ENCODE data around the gene SMIM15.
"Not testable (repeated sequence)": the region's sequence is repeated elsewhere in the genome, so short reads cannot be mapped to it uniquely, and the experiment has no call there.

SMIM15 gene

DNA sequence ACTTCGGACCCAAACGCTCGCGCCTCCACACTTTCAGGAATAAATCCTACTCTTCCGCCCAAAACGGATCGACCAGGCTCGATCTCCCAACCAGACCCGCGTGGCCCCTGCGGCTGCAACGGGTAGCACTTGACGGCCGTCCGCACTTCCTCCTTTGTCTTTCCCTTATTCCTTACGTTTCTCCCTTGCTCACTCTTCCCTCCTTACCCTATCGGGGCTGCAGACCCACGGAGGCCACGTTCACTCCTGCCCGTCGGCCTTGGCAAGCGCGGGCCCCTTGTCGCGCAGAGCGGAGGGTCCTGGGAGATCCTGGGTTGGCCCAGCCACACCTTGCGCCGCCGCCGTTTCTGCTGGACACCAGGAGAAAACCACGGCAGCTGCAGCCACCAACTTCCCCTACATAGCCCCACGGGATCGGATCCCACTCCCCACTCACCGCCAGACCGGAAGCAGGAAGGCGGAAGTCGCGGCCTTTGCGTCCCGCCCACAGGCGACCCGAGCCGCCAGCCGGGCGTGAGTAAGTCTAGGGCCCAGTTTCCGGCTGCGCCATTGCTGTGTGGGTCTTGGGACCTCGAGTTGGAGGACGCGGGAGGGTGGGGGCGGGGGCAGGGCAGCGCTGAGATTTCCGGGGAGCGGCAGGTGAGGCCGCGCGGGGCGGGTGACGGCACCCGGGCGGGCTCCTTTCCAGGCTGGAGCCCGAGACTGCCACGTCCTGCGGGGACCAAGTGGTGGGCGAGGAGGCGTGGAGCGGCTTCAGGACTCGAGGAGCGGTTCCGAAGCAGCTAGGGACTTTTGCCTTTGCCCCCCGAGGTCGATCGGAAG, at the start of gene SMIM15:
Gene SMIM15, minus strand, starts transcription at position 459 of the 822 bp plus-strand sequence. CDS start 2,297 bp downstream, outside the sequence.
- peak; percentile 75 to 98 (median 84) for DNase-seq
- intact Hi-C loops (cut with DNase I): loop anchor here (5.0 to 10.0 kb wide), 3 partner anchors 170 to 443 kb away; partner anchors contain the start of genes ERCC8, NDUFAF2 and ZSWIM6

- intact Hi-C loops (cut with DNase I): no loop called here
- no peak for DNase-seq
Measured at GRCh38 chr5:61207884-61208283, 45.6 kb upstream of the SMIM15 start.

- peak in 1 of 10 donors; percentile 74 for DNase-seq
- intact Hi-C loops (cut with DNase I): no loop called here
Measured at GRCh38 chr5:61205013-61205412, 42.7 kb upstream of the SMIM15 start.

- DNase-seq: no peak
Measured at GRCh38 chr5:61202213-61202612, 39.9 kb upstream of the SMIM15 start.

GRCh38 chr5:61200582-61201155, 38.4 kb upstream of the SMIM15 start:
- DNase-seq: peak in 1 of 10 donors; percentile 56
- intact Hi-C loops (cut with DNase I): no loop called here

More at GRCh38 chr5:61202213-61202612, 39.9 kb upstream of the SMIM15 start:
- intact Hi-C loops (cut with DNase I): no loop called here

- intact Hi-C loops (cut with DNase I): no loop called here
Measured at GRCh38 chr5:61198606-61199005, 36.3 kb upstream of the SMIM15 start.

GRCh38 chr5:61187826-61188225, 25.6 kb upstream of the SMIM15 start:
- intact Hi-C loops (cut with DNase I); DNase-seq: not testable (repeated sequence)

More at GRCh38 chr5:61198606-61199005, 36.3 kb upstream of the SMIM15 start:
- DNase-seq: no peak

GRCh38 chr5:61187352-61187751, 25.1 kb upstream of the SMIM15 start:
- intact Hi-C loops (cut with DNase I); DNase-seq: not testable (repeated sequence)

- DNase-seq: no peak
- intact Hi-C loops (cut with DNase I): no loop called here
Measured at GRCh38 chr5:61186634-61187033, 24.4 kb upstream of the SMIM15 start.

DNA sequence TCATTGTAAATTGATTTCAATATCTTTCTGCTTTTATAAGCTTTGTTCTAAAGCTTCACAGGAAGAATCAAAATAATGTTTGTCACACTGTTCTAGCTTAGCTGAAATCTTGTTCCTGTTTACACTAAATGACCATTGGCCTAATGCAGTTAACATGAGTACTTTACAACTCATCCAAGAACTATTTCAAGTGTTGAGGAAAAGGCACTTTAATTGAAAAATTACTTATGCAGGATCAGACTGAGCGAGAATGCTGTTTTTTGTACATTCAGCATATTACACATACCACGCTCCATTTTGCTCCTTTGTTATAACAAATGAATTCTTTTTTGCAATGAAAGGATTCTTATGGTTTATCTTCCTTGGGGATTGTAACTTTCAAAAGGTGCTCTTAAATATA, 22.4 kb upstream of the SMIM15 start:
- no peak for DNase-seq
- intact Hi-C loops (cut with DNase I): no loop called here

DNA sequence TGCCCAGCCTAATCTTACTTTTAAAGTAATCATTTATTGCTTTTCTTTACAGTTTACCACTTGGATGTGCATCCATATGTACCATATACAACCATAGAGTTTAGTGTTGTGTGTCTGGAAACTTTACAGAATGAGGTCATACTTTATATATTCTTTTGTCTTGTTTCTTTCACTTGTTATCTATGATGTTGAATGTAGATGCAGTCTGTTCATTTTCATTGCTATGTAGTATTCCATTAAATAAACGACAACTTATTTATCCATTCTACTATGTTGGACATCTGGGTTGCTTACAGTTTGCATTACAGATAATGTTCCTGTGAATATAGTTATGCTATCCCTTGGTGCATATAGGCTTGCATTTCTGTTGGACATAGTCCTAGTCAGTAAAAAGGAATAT, 21.3 kb upstream of the SMIM15 start:
- DNase-seq: no peak
- intact Hi-C loops (cut with DNase I): no loop called here

GRCh38 chr5:61182449-61182848, 20.2 kb upstream of the SMIM15 start:
- intact Hi-C loops (cut with DNase I): no loop called here
- no peak for DNase-seq

GRCh38 chr5:61180886-61181285, 18.6 kb upstream of the SMIM15 start:
- DNase-seq: no peak
- intact Hi-C loops (cut with DNase I): no loop called here

GRCh38 chr5:61178702-61179101, 16.4 kb upstream of the SMIM15 start:
- DNase-seq: no peak
- intact Hi-C loops (cut with DNase I): no loop called here

DNA sequence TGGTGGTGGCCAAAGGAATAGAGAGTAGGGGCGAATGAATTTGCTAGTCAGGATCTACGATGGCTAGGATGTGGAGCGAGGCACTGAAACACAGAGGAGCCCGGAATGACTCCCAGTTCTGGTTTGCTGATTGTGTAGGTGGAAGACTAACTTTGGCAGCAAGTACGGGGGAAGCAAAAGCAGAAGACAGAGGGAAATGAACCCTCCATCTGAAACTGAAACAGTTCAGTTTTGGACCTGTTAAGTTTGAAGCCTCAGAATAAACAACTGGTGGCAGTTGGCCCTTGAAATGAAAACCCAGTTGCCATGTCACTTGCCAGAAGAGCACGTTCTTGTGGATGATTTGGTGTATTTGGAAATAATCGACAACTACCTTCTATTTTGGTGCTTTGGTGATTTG, 15.4 kb upstream of the SMIM15 start:
- DNase-seq: peak in 1 of 10 donors; percentile 34
- intact Hi-C loops (cut with DNase I): no loop called here

- intact Hi-C loops (cut with DNase I): no loop called here
Measured at GRCh38 chr5:61177070-61177469, 14.8 kb upstream of the SMIM15 start.

GRCh38 chr5:61176631-61177030, 14.4 kb upstream of the SMIM15 start:
- DNase-seq: no peak
- intact Hi-C loops (cut with DNase I): no loop called here

More at GRCh38 chr5:61177070-61177469, 14.8 kb upstream of the SMIM15 start:
- no peak for DNase-seq

DNA sequence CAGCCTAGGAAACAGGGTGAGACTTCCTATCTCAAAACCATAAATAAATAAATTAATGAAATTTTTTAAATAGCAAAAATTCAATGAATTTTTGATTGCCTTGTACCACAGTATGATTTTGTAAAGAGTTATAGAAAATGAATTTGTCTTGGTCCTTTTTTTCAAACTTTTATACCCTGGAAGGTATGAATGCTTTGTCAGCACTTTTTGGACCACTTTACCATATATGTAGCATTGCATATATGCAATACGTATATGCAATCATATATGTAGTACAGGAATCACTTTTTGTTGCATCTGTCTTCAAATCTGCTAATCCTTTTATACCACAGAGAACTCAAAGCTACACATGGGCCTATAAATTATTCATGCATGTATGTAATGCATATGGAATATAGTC, 9.2 kb upstream of the SMIM15 start:
- intact Hi-C loops (cut with DNase I): loop anchor here (5.0 kb wide), 1 partner anchor 156 kb away; no protein-coding TSS in a partner anchor
- no peak for DNase-seq

DNA sequence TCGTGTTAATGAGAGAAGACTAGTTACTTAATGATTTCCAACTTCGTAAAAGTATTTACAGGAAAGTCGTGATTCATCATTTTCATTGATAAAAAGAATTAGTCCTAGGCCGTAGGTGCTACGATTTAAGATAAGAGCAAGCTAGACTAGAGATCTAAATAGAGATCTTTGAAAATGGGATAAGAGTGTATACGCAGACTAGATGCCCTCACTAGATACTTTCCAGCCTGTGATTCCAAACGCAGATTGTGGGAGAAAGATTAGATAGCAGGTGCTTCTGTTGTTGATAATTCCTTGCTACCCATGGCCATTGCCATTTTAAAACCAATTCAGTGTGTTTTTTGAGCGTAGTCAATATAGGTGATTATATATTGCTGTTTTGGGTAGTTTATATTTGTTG, 6.7 kb upstream of the SMIM15 start:
- DNase-seq: no peak
- intact Hi-C loops (cut with DNase I): loop anchor here (10.0 kb wide), 2 partner anchors 224 to 436 kb away; partner anchors contain the start of genes ERCC8 and NDUFAF2

DNA sequence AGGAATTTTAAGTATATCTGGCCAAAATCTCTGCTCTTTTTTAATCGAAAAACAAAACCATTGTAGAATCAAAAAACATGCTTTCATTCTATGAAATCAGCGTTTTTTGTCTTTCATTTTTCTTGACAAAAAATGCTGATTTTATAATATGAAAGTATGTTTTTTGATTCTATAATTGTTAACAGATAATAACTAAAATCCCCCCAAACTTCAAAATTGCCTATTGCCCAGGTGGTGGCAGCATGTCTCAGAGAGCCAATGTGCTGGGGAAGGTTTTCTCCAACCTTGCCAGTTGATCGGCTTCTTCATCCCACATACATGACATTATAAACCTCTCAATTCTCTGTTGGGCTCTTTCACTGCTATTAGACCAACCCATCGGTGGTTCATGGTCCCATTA, 5.1 kb upstream of the SMIM15 start:
- DNase-seq: peak in 3 of 10 donors; percentile 14 to 69 (median 15)
- intact Hi-C loops (cut with DNase I): loop anchor here (10.0 kb wide), 2 partner anchors 223 to 437 kb away; partner anchors contain the start of genes ERCC8 and NDUFAF2

GRCh38 chr5:61163905-61164304, 1.6 kb upstream of the SMIM15 start:
- intact Hi-C loops (cut with DNase I): loop anchor here (5.0 to 10.0 kb wide), 3 partner anchors 168 to 441 kb away; partner anchors contain the start of genes ERCC8, NDUFAF2 and ZSWIM6

More at GRCh38 chr5:61163905-61164304, 1.6 kb upstream of the SMIM15 start:
- no peak for DNase-seq
